Activated T-helper 9 cell treated with anti-CD3 and anti-CD28 coated beads, Interleukin-2, amount 50 U/mL, for 16 hours (primary cell): ENCODE results near the gene SDK1.

Experiments
- DNase-seq: peaks from one replicate; pipeline ENCODE4 v3.0.0-alpha.2; 2020; ENCODE audit warnings: low read depth

SDK1 gene

DNA sequence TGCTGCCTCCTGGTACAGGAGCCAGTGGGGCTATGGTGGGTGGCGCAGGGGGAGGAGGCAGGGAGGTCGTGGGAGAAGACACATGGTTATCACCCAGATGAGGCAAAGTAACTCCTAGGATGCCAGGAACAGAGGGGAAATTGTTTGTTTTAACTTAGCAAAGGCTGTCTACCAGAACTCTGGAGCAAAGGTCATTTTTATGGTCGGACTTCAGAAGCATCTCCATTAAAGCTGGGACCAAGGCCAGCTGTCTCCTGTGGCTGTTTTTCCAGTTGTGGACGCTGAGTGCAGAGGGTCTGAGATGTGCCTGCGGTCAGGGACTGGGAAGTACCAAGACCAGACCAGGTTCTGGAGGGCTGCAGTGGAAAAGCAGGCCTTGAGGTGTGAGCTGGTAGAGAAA lies 855.1 kb downstream of the SDK1 start:
- DNase-seq: no peak

- no peak for DNase-seq
Observed at GRCh38 chr7:4157651-4158050, 856.6 kb downstream of the SDK1 start.

- DNase-seq: no peak
Observed at GRCh38 chr7:4158441-4159153, 857.5 kb downstream of the SDK1 start.

GRCh38 chr7:4159154-4159501 lies 858.1 kb downstream of the SDK1 start:
- no peak for DNase-seq

- no peak for DNase-seq
Observed at GRCh38 chr7:4159761-4160554, 858.9 kb downstream of the SDK1 start.

DNA sequence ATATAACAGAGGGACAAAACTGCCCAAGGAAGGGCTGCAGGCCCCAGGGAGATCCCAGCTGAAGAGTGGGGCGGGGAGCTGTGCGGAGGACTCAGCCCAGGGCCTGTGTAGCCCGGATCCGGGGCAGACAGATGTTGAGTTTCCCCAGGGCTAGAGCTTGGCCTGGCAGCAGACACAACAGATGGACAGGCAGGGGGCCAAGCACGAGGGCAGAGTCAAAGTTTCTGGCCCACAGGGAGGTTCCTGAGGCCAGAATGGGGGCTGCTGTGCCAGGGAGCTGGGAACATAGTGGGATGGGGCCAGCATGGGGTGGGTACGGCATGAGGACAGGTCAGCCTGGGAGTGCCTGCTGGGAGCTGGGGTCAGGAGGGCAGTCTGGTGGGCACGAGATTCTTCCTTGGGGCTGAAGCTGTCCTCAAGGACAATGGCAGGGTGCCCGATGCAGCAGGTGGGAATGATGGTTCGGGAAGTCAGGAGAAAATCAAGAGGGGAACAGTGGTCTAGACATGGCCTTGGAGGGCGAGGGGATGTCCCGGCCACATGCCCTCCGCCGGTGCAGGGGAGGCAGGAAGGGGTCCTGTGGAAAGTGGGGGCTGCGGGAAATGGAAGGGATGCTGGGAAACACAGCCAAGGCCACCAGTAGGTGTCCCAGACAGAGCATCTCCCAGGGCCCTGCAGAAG lies 862.0 kb downstream of the SDK1 start:
- no peak for DNase-seq

- no peak for DNase-seq
Observed at GRCh38 chr7:4163565-4164203, 862.6 kb downstream of the SDK1 start.

DNA sequence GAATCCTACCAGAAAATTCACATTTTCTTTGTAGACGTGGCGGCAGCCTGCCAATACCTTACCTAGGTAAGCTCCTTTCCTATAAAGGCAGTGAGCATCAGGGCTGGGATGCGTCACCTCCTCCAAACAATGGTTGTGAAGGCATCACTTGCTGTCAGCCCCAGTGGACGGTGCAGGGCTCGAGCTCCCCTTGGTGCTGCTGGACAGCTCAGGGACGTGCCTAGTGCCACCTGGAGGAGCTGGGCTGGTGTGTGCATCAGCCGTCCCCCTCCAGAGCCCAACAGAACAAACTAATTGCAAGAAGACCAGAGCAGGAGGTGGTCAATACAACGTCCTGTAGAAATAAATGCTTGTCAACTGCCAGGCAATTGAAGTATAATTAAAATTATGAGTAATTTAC lies 863.5 kb downstream of the SDK1 start:
- no peak for DNase-seq

GRCh38 chr7:4166340-4166739 lies 865.3 kb downstream of the SDK1 start:
- no peak for DNase-seq

- no peak for DNase-seq
Observed at GRCh38 chr7:4166807-4167206, 865.8 kb downstream of the SDK1 start.

DNA sequence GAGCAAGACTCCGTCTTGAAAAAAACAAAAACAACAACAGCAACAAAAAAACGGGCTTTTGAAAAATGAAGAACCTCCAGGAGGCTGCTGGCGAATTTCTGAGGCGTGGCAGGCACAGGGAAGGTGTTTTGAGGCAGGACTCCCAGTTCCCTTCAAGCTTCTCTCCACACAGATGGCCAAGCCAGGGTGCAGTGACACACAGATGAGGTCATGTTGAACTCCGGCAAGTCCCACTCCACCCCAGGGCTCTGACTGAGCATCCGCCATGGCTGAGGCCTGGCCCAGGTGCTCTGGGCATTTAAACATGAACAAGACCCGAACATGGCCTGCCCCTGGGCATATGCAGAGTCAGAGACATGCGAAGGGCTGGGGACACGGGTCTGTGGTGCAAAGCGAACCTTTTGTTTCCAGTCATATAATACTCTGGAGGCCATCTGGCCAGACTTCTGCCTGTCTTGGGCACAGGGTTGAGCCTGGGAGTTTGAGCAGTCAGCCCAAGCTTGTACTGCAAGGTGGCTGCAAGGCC lies 866.4 kb downstream of the SDK1 start:
- no peak for DNase-seq

DNA sequence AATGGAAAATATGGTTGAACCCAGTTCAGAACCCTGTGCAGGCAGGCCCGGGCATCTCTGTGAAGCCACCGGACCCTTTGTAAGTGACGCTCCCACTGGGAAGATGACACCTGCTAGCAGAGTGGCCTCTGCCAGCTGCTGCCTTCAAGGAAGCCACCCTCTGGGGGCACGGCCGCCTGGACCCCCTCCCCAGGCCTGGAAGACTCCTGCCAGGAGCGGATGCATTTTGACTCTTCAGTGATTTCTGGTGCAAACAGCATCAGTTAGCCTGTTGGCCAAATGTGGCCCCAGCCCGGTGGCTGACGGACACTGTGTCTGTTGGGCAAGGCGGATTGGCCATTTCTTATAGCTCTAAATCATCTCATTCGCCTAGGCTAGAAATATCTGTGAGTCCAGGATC lies 867.0 kb downstream of the SDK1 start:
- DNase-seq: no peak

- no peak for DNase-seq
Observed at GRCh38 chr7:4168541-4168940, 867.5 kb downstream of the SDK1 start.

DNA sequence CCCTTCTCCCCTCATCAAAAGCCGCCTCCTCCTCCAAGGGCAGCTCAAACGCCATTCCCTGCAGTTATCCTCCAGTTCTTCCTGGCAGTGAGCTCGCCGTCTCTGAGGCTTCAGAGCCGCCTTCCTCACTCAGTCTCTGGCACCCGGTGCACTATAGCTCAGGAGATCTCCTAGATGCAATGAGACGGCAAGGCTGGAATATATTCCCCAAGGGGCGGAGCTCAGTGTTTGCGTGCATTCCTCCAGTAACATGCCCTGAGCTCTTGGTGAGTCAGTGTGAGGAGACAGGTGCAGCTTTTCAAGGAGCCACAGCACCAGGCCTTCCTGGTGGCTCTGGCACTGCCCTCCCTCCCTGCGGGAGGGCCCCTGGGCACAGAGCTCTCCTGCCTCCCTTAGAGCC lies 868.4 kb downstream of the SDK1 start:
- DNase-seq: no peak

DNA sequence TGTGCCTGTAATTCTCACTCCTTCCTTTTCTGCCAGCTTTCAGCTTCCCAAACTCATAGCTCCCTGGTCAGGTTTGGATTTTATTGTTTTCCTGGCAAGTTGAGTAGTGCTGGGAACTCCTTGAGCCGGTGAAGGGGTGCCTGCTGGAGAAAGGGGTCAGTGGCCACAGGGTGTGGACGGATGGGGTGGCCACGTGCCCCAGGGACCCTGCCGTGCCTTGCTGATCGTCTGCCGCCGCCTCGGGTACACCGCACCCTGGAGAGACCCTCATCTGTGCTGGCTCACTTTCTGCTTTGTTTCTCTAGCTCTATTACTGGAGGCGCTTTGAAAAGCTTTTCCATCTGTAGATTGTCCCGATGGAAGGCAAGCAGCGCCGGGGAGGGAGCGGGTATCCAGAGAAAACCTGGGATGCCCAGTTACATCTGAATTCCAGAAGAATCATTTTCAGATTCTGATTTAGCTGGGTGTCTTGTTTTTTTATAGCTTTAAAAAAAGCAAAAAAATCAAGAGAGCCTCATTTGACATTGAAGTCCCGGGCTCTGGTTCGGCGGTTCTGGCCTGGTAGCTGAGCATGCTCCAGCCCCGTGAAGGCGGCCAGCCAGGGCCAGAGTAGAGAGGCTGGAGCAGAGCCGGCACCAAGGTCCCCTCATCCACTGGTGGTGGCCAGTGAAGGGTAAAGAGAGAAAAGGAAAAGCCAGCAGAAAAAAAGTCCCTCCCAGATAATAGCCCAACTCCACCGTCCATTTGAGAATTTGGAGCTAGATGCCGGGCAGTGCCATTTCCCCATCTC lies 870.1 kb downstream of the SDK1 start:
- DNase-seq: no peak

DNA sequence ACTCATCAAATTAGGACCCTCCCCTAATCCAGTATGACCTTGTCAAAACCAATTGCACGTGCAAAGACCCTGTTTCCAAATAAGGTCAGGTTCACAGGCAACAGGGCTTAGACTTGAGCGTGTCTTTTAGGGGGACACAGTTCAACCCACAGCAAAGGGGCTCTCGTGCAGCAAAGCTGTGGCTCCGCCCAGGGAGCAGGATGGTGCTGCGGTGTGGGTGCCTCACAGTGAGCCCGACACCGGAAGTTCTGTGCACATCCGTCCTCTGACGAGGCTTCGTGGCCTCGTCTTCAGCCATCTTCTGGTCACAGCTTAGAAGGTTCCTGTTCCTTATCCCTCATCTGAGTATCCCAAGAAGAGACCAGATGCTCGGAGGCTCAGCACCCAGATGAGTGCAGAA lies 871.8 kb downstream of the SDK1 start:
- DNase-seq: no peak

DNA sequence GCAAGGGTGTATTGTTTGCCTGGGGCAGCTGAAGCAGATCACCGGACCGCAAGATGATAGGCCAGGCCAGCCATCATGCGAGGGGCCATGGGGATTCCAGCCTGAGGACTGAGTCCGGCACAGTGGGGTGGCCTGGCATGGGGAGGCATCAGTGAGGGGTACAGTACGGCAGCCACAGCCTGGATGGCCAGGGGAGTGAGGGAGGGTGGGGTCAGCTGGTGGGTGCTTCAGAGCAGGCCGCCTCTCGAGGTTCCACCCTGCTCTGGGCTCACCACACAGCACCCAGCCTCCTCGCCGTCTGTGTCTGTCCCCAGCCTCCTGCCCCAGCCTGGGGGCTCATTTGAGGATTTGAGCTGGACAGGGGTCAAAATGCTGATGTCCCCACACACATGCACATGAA lies 872.6 kb downstream of the SDK1 start:
- no peak for DNase-seq

DNA sequence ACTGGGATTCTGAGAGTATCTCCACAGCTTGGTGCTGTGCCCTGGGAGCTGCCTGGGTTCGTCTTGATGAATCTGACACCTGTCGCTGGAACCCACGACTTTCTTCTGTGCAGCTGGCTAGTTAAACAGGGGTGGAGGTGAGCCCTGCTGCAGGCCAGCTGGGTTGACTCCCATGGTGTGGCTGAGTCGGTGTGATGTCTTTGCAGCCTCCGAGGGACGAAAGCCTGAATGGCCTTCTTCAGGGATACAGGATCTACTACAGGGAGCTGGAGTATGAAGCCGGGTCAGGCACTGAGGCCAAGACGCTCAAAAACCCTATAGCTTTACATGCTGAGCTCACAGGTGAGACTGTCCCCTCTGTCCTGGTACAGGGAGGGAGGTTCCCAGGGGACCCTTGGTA lies 873.0 kb downstream of the SDK1 start:
- no peak for DNase-seq

DNA sequence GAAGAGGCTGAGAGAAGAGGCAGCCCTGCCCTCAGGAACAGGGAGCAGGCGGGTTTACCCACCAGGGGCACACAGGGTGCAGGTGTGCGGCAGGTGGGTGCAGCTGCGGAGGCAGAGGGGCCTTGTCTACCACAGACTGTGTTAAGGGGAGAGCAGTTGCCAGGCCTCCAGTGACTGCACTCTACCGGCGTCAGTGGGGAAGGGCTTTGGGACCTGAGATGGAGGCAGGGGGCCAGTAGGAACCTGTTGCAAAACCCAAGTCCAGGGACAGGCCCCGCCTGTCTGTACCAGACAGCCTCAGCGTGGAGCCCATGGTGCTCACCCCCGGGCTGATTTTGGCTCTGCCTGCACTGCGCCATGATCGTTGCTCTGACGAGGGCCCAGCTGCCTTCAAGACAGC lies 873.4 kb downstream of the SDK1 start:
- no peak for DNase-seq

GRCh38 chr7:4174884-4175283 lies 873.8 kb downstream of the SDK1 start:
- DNase-seq: no peak

GRCh38 chr7:4175346-4175973 lies 874.4 kb downstream of the SDK1 start:
- DNase-seq: no peak
